Thoracic aorta (tissue), 2 donors: ENCODE results near the gene ASIC4. TPM values are rescaled to one million over a fixed set of nuclear protein-coding genes. Genes with fewer than 3 reads are reported as not detected.

Experiments
- ATAC-seq: fragments of 150-250 bp; one replicate; pipeline ENCODE4 v1.8.0; 2017; ENCODE audit warnings: low read depth; ENCODE audit not compliant: insufficient number of reproducible peaks, low FRiP score
- DNase-seq: peaks from one replicate; pipeline ENCODE4 v3.0.0-alpha.2; 2020; ENCODE audit warnings: low spot score
- H3K27ac ChIP-seq, 2 donors: fragments of 200-600 bp; sonication (generic); 1 replicate in 1 of 2; 2 replicates in 1 of 2; pipeline ENCODE4 v1.5.1; 2016; ENCODE audit warnings: mild to moderate bottlenecking in 2 of 2, moderate library complexity in 2 of 2
- H3K27me3 ChIP-seq: fragments of 200-600 bp; sonication (generic); replicated peaks from 2 replicates; pipeline ENCODE4 v1.6.0; 2016; ENCODE audit warnings: mild to moderate bottlenecking; ENCODE audit not compliant: insufficient read depth
- H3K36me3 ChIP-seq: fragments of 200-600 bp; sonication (generic); one replicate; pipeline ENCODE4 v1.5.1; 2016
- H3K4me1 ChIP-seq, 2 donors: fragments of 200-600 bp; sonication (generic); 1 replicate in 1 of 2; 2 replicates in 1 of 2; pipeline versions ENCODE4 v1.5.1 to v1.6.0; 2016; ENCODE audit warnings: low read depth in 2 of 2, mild to moderate bottlenecking in 1 of 2; ENCODE audit not compliant: control insufficient read depth in 1 of 2
- H3K4me3 ChIP-seq: fragments of 200-600 bp; sonication (generic); 2 replicates; pipeline ENCODE4 v1.5.1; 2016; ENCODE audit warnings: mild to moderate bottlenecking
- H3K9me3 ChIP-seq: fragments of 200-600 bp; sonication (generic); 2 replicates; pipeline ENCODE4 v1.5.1; 2016
- total RNA-seq, 2 donors: library from RNA; depleted of rRNA; stranded (reverse); fragments of >200 nt; gene quantifications; one replicate each; pipeline versions ENCODE4 v1.1.0 to v1.2.3, GENCODE V29; 2016
- TF ChIP-seq, protein P1 (sequence below): fragments of 200-600 bp; sonication (generic); IDR thresholded peaks from one replicate; pipeline ENCODE4 v1.5.1; 2019; ENCODE audit warnings: antibody characterized with exemption

Gene ASIC4
- total RNA-seq, 2 donors from 2014 or later = 0.41 TPM; not detected in 1

DNA sequence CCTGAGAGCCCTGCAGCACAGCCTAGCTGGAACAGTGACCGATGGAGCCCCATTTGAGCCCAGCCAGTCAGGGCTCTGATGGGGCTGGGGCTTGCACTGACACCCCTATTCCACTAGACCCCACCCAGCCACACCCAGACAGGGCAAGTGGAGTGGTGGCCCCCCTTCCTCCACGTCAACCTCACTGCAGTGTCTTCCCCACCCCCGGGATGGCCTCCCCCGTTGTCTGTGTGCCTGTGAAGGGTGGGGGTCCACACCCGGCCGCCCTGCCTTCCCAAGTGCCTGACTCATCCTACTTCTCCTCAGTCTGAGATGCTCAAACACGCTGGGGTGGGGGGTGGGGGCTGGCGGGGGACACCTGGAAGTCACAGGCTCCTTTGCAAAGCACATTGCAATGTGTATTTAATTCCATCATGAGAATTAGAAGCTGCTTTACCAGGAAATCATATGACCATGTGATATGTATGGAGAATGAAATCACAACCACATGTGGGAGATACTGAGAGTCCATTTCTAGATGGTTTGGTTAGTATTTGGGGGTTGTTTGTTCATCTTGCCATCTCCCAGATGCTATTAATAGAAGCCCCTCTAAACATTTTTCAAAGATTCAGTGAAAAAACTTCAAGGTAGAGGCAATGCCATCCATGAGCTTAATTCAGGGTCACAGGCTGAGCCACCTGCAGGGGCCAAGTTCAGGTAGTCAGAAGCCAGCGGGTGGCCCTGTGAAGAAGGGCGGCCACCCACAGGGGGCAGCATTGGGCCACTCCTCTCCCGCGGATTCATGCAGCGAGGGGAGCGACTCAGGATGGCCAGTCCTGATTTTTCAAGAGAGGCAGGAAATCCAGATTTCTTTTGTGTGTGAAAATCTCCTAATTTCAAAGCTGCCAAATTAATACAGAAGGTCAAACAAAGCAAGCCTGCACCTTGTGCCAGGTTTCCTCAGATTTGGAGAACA, 38.3 kb upstream of the ASIC4 start:
- Histone ChIP-seq H3K9me3 (no peaks in the 10 kb centered on the region), H3K27me3 (no peaks in the 10 kb centered on the region), H3K27ac (peak overlapping the region; percentile 66 to 81), H3K36me3 (peaks cover 87% of the 10 kb centered on the region), H3K4me3 (no peak overlapping the region), H3K4me1 (peaks cover 0 to 17% of the 10 kb centered on the region in 2 donors)
- no peak for DNase-seq
- TF ChIP-seq, protein P1, sequence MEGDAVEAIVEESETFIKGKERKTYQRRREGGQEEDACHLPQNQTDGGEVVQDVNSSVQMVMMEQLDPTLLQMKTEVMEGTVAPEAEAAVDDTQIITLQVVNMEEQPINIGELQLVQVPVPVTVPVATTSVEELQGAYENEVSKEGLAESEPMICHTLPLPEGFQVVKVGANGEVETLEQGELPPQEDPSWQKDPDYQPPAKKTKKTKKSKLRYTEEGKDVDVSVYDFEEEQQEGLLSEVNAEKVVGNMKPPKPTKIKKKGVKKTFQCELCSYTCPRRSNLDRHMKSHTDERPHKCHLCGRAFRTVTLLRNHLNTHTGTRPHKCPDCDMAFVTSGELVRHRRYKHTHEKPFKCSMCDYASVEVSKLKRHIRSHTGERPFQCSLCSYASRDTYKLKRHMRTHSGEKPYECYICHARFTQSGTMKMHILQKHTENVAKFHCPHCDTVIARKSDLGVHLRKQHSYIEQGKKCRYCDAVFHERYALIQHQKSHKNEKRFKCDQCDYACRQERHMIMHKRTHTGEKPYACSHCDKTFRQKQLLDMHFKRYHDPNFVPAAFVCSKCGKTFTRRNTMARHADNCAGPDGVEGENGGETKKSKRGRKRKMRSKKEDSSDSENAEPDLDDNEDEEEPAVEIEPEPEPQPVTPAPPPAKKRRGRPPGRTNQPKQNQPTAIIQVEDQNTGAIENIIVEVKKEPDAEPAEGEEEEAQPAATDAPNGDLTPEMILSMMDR = peak; percentile 86
- ATAC-seq = no peak

DNA sequence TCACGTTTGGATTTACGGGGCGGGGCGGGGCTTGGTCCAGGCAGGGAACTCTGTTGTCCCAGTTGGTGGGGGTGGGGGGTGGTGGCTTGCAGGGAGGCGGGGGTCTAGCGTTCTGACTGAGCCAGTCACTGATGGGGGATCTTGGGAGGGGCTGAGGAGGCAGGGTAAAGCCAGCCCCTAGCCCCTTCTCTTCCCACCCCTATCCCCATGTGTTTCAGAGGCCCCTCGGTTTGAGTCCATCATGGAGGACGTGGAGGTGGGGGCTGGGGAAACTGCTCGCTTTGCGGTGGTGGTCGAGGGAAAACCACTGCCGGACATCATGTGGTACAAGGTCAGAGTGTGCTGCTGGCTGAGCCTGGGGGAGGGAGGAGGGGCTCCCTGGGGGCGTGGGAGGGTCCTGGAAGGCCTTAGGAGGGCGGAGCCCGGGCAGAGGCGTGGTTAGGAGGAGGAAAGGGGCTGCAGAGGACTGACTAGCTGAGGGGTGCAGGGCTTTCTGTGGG, 37.6 kb upstream of the ASIC4 start:
- Histone ChIP-seq H3K4me3 (no peak overlapping the region), H3K36me3 (peaks cover 87% of the 10 kb centered on the region), H3K27me3 (no peaks in the 10 kb centered on the region), H3K4me1 (peaks cover 0 to 17% of the 10 kb centered on the region in 2 donors), H3K9me3 (no peaks in the 10 kb centered on the region), H3K27ac (peak overlapping the region; percentile 66 to 81)
- DNase-seq (no peak), ATAC-seq (no peak)
- TF ChIP-seq, protein P1 = no peak

DNA sequence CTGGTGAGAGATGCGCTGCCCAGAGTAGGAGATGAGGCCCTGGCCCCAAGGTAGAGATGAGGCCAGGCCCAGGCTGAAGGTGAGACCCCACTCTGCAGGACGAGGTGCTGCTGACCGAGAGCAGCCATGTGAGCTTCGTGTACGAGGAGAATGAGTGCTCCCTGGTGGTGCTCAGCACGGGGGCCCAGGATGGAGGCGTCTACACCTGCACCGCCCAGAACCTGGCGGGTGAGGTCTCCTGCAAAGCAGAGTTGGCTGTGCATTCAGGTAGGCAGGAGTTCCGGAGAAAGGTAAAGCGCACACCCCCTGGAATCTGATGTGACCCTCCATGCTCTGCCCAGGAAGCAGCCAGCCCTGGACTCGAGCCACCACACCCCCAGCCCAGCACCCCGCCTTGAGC, 37.1 kb upstream of the ASIC4 start:
- Histone ChIP-seq H3K36me3 (peaks cover 86% of the 10 kb centered on the region), H3K9me3 (no peaks in the 10 kb centered on the region), H3K27me3 (no peaks in the 10 kb centered on the region), H3K4me3 (no peak overlapping the region), H3K27ac (peak overlapping the region; percentile 66 to 81), H3K4me1 (peaks cover 0 to 17% of the 10 kb centered on the region in 2 donors)
- TF ChIP-seq, protein P1 = no peak
- ATAC-seq = no peak
- no peak for DNase-seq

DNA sequence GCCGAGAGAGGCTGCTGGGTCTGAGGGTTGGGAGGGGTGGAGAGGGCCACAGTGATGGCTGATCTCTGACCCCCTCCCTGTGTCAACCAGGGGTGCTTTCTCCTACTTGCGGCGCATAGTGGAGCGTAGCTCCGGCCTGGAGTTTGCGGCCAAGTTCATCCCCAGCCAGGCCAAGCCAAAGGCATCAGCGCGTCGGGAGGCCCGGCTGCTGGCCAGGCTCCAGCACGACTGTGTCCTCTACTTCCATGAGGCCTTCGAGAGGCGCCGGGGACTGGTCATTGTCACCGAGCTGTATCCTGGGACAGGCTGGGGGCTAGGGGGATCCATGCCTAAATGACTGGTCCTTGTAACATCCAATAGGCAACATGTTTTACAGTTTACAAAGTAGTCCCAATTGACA, 36.5 kb upstream of the ASIC4 start:
- Histone ChIP-seq H3K4me1 (peaks cover 0 to 17% of the 10 kb centered on the region in 2 donors), H3K9me3 (no peaks in the 10 kb centered on the region), H3K27me3 (no peaks in the 10 kb centered on the region), H3K27ac (peak overlapping the region in 1 of 2 donors; percentile 62), H3K4me3 (no peak overlapping the region), H3K36me3 (peaks cover 86% of the 10 kb centered on the region)
- ATAC-seq (no peak), DNase-seq (no peak)
- TF ChIP-seq, protein P1 = no peak

DNA sequence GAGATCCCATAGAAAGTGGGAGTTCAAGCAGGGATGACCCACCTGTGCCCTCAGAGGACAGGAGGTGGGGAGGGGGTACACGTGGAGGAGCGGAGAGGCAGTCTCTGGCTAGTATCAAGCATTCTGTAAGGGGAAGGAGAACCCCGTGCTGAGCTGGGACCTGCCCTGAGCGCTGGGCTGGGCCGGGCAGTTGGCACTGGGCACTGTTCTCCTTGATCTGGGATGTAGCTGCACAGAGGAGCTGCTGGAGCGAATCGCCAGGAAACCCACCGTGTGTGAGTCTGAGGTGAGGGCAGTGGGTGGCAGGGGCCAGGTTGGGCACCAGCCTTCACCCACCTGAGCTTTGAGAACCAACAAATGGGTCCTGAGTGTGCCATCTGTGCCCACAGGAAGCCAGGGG, 35.4 kb upstream of the ASIC4 start:
- DNase-seq = no peak
- Histone ChIP-seq H3K36me3 (peaks cover 85% of the 10 kb centered on the region), H3K4me3 (no peak overlapping the region), H3K27ac (peak overlapping the region in 1 of 2 donors; percentile 16), H3K9me3 (no peaks in the 10 kb centered on the region), H3K27me3 (no peaks in the 10 kb centered on the region), H3K4me1 (peaks cover 0 to 17% of the 10 kb centered on the region in 2 donors)
- TF ChIP-seq, protein P1 = no peak
- ATAC-seq = no peak
